Measurements from ENCODE around the gene CD2BP2. TPM values are rescaled to one million over a fixed set of nuclear protein-coding genes. Genes with fewer than 3 reads are reported as not detected.
A peak's percentile ranks its signal among the peaks of the same experiment; 100 is the strongest.

Gene CD2BP2
- 34.8 TPM for polyA plus RNA-seq (2013, experiment 1 of 2)
- 33.7 TPM for polyA plus RNA-seq (2013, experiment 2 of 2)

GRCh38 chr16:30355144-30355953 is at the start of gene CD2BP2:
TSS of gene CD2BP2 (minus strand) at chr16:30355308. CDS start at chr16:30354681, 627 bp downstream.
- Histone ChIP-seq H2AK5ac (ENCODE audit: low read length) (peak within 1 kb of the TSS; percentile 72), H3K4me3 (ENCODE audit: low read length) (peak within 1 kb of the TSS; percentile 95), H3K79me2 (ENCODE audit: control insufficient read depth, insufficient read depth, low read length) (peaks cover 15% of the 10 kb centered on the region), H2BK5ac (ENCODE audit: low read length) (peak within 1 kb of the TSS; percentile 92), H4K5ac (ENCODE audit: low read length) (peak within 1 kb of the TSS; percentile 59), H4K8ac (ENCODE audit: low read depth, low read length) (peak within 1 kb of the TSS; percentile 5), H3K18ac (ENCODE audit: low read length) (peak within 1 kb of the TSS; percentile 69), H3K27me3 (ENCODE audit: insufficient read depth, low read length, poor library complexity) (no peaks in the 10 kb centered on the region), H3K4ac (ENCODE audit: low read depth, low read length) (peak within 1 kb of the TSS; percentile 66), H3K36me3 (ENCODE audit: control insufficient read depth, insufficient read depth, low read length) (peaks cover 13% of the 10 kb centered on the region), H3K9ac (ENCODE audit: low read length) (peak within 1 kb of the TSS; percentile 97), H3K23ac (ENCODE audit: low read length) (peak within 1 kb of the TSS; percentile 96), H2BK120ac (ENCODE audit: low read depth, low read length) (no peak within 1 kb of the TSS), H3K4me2 (ENCODE audit: low read length) (peak within 1 kb of the TSS; percentile 97), H2BK15ac (replicated peaks; ENCODE audit: low read depth) (no peak within 1 kb of the TSS), H3K79me1 (ENCODE audit: low read length) (peaks cover 15% of the 10 kb centered on the region), H3K56ac (ENCODE audit: low read length) (peak within 1 kb of the TSS; percentile 97), H3K4me1 (ENCODE audit: control insufficient read depth, low read depth, low read length) (peaks cover 2% of the 10 kb centered on the region), H3K27ac (ENCODE audit: low read depth, low read length) (peak within 1 kb of the TSS; percentile 91)
- no CpG with 5 or more reads among the region's 45 CpGs for WGBS (ENCODE audit: extremely low coverage, insufficient coverage, low lambda C conversion rate)
- peak; percentile 100 for DNase-seq

GRCh38 chr16:30401768-30402425 is 46.8 kb upstream of the CD2BP2 start:
- Histone ChIP-seq H3K79me2 (ENCODE audit: control insufficient read depth, insufficient read depth, low read length) (peaks cover 6% of the 10 kb centered on the region), H3K4me3 (ENCODE audit: low read length) (no peak overlapping the region), H2BK15ac (replicated peaks; ENCODE audit: low read depth) (no peak overlapping the region), H3K56ac (ENCODE audit: low read length) (peak overlapping the region; percentile 28), H2BK120ac (ENCODE audit: low read depth, low read length) (no peak overlapping the region), H3K4me2 (ENCODE audit: low read length) (no peak overlapping the region), H3K27me3 (ENCODE audit: insufficient read depth, low read length, poor library complexity) (no peaks in the 10 kb centered on the region), H4K8ac (ENCODE audit: low read depth, low read length) (no peak overlapping the region), H4K5ac (ENCODE audit: low read length) (no peak overlapping the region), H2AK5ac (ENCODE audit: low read length) (no peak overlapping the region), H3K79me1 (ENCODE audit: low read length) (peaks cover 7% of the 10 kb centered on the region), H3K36me3 (ENCODE audit: control insufficient read depth, insufficient read depth, low read length) (no peaks in the 10 kb centered on the region), H3K23ac (ENCODE audit: low read length) (no peak overlapping the region), H3K4me1 (ENCODE audit: control insufficient read depth, low read depth, low read length) (peaks cover 2% of the 10 kb centered on the region), H3K4ac (ENCODE audit: low read depth, low read length) (no peak overlapping the region), H3K27ac (ENCODE audit: low read depth, low read length) (no peak overlapping the region), H2BK5ac (ENCODE audit: low read length) (no peak overlapping the region), H3K9ac (ENCODE audit: low read length) (no peak overlapping the region), H3K18ac (ENCODE audit: low read length) (no peak overlapping the region)
- no peak for DNase-seq
- WGBS (ENCODE audit: extremely low coverage, insufficient coverage, low lambda C conversion rate), result no CpG with 5 or more reads among the region's 8 CpGs

GRCh38 chr16:30399435-30400186 is 44.5 kb upstream of the CD2BP2 start:
- H2BK120ac ChIP-seq (ENCODE audit: low read depth, low read length), result no peak overlapping the region

GRCh38 chr16:30398661-30399434 is 43.7 kb upstream of the CD2BP2 start:
- H3K4ac ChIP-seq (ENCODE audit: low read depth, low read length), result no peak overlapping the region
- no peaks in the 10 kb centered on the region for H3K4me1 ChIP-seq (ENCODE audit: control insufficient read depth, low read depth, low read length)
- peaks cover 20% of the 10 kb centered on the region for H3K79me2 ChIP-seq (ENCODE audit: control insufficient read depth, insufficient read depth, low read length)
- H4K5ac ChIP-seq (ENCODE audit: low read length), result no peak overlapping the region
- peak overlapping the region; percentile 85 for H3K56ac ChIP-seq (ENCODE audit: low read length)
- H3K18ac ChIP-seq (ENCODE audit: low read length), result no peak overlapping the region
- H4K8ac ChIP-seq (ENCODE audit: low read depth, low read length), result no peak overlapping the region
- H3K27me3 ChIP-seq (ENCODE audit: insufficient read depth, low read length, poor library complexity), result no peaks in the 10 kb centered on the region
- WGBS (ENCODE audit: extremely low coverage, insufficient coverage, low lambda C conversion rate), result no CpG with 5 or more reads among the region's 23 CpGs
- H3K79me1 ChIP-seq (ENCODE audit: low read length), result peaks cover 7% of the 10 kb centered on the region
- no peak overlapping the region for H3K4me2 ChIP-seq (ENCODE audit: low read length)
- H2BK120ac ChIP-seq (ENCODE audit: low read depth, low read length), result no peak overlapping the region
- no peak overlapping the region for H2AK5ac ChIP-seq (ENCODE audit: low read length)
- no peak overlapping the region for H3K23ac ChIP-seq (ENCODE audit: low read length)
- no peak overlapping the region for H3K4me3 ChIP-seq (ENCODE audit: low read length)
- DNase-seq, result peak; percentile 23
- no peaks in the 10 kb centered on the region for H3K36me3 ChIP-seq (ENCODE audit: control insufficient read depth, insufficient read depth, low read length)
- no peak overlapping the region for H3K27ac ChIP-seq (ENCODE audit: low read depth, low read length)
- no peak overlapping the region for H2BK15ac ChIP-seq (replicated peaks; ENCODE audit: low read depth)
- H3K9ac ChIP-seq (ENCODE audit: low read length), result peak overlapping the region; percentile 11
- no peak overlapping the region for H2BK5ac ChIP-seq (ENCODE audit: low read length)

More at GRCh38 chr16:30399435-30400186, 44.5 kb upstream of the CD2BP2 start:
- no peak overlapping the region for H2BK5ac ChIP-seq (ENCODE audit: low read length)
- peak overlapping the region; percentile 97 for H3K27ac ChIP-seq (ENCODE audit: low read depth, low read length)
- H3K4ac ChIP-seq (ENCODE audit: low read depth, low read length), result no peak overlapping the region
- H3K18ac ChIP-seq (ENCODE audit: low read length), result no peak overlapping the region
- H3K79me1 ChIP-seq (ENCODE audit: low read length), result peaks cover 7% of the 10 kb centered on the region
- DNase-seq, result peak; percentile 26
- H4K8ac ChIP-seq (ENCODE audit: low read depth, low read length), result no peak overlapping the region
- peaks cover 20% of the 10 kb centered on the region for H3K79me2 ChIP-seq (ENCODE audit: control insufficient read depth, insufficient read depth, low read length)
- H3K36me3 ChIP-seq (ENCODE audit: control insufficient read depth, insufficient read depth, low read length), result no peaks in the 10 kb centered on the region
- H3K9ac ChIP-seq (ENCODE audit: low read length), result peak overlapping the region; percentile 86
- peak overlapping the region; percentile 85 for H3K56ac ChIP-seq (ENCODE audit: low read length)
- H2AK5ac ChIP-seq (ENCODE audit: low read length), result no peak overlapping the region
- H3K4me3 ChIP-seq (ENCODE audit: low read length), result no peak overlapping the region
- no peak overlapping the region for H4K5ac ChIP-seq (ENCODE audit: low read length)
- H3K27me3 ChIP-seq (ENCODE audit: insufficient read depth, low read length, poor library complexity), result no peaks in the 10 kb centered on the region
- H2BK15ac ChIP-seq (replicated peaks; ENCODE audit: low read depth), result no peak overlapping the region
- no CpG with 5 or more reads among the region's 12 CpGs for WGBS (ENCODE audit: extremely low coverage, insufficient coverage, low lambda C conversion rate)
- H3K4me1 ChIP-seq (ENCODE audit: control insufficient read depth, low read depth, low read length), result no peaks in the 10 kb centered on the region
- no peak overlapping the region for H3K23ac ChIP-seq (ENCODE audit: low read length)
- peak overlapping the region; percentile 61 for H3K4me2 ChIP-seq (ENCODE audit: low read length)

Measured in mesendoderm (in vitro differentiated cells).